Measurements from ENCODE around the gene VEGFC.

DNA sequence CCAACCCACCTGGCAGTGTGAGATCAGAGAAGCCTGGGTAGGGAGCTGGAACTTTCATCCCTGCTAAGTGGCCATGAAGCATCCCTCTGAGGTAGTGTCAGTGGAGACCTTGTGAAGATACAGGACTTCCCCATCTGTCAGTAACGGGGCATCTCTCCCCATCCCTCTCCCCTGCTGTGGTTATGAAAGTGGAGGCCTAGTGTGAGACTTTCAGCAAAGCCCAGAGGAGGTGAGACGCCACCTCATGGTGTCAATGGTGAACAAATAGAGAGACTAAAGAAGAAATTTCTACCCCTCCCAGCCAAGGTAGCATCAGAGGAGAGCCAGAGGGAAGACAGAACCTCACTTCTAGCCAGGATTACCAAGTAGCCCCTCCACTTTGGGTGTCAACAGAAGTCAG is 150.2 kb downstream of the VEGFC start:
- TF ChIP-seq POLR2A (IDR thresholded peaks at IDR 0.05) (no peak), POLR2AphosphoS5 (IDR thresholded peaks at IDR 0.05) (no peak)
